Mesenchymal stem cell (in vitro differentiated cells and primary cell): ENCODE measurements around the gene ADAMTSL3.

Experiments used
- DNase-seq: peaks from one replicate; pipeline ENCODE4 v3.0.0-alpha.2; 2013
- H2AFZ ChIP-seq: one replicate; pipeline ENCODE4 v1.6.1; 2013; ENCODE audit warnings: low read depth, mild to moderate bottlenecking, control low read depth, inconsistent platforms, low read length, moderate library complexity
- H2AK5ac ChIP-seq: 2 replicates; pipeline ENCODE4 v1.6.1; 2013; ENCODE audit warnings: low read length, moderate library complexity, mild to moderate bottlenecking, inconsistent platforms; ENCODE audit not compliant: severe bottlenecking
- H2BK120ac ChIP-seq: one replicate; pipeline ENCODE4 v1.6.1; 2013; ENCODE audit warnings: low read depth, mild to moderate bottlenecking, inconsistent platforms, low read length, moderate library complexity
- H2BK12ac ChIP-seq, 2 experiments: one replicate each; pipeline ENCODE4 v1.6.1; 2013; ENCODE audit warnings: inconsistent platforms in 2 of 2, low read length in 2 of 2, mild to moderate bottlenecking in 2 of 2, moderate library complexity in 2 of 2, control low read depth in 1 of 2
- H2BK15ac ChIP-seq: one replicate; pipeline ENCODE4 v1.6.1; 2013; ENCODE audit warnings: mild to moderate bottlenecking, low read depth, inconsistent platforms; ENCODE audit not compliant: poor library complexity, severe bottlenecking
- H2BK5ac ChIP-seq: 2 replicates; pipeline ENCODE4 v1.6.1; 2013; ENCODE audit warnings: low read depth, mild to moderate bottlenecking, low read length, control low read depth, inconsistent platforms; ENCODE audit not compliant: poor library complexity, severe bottlenecking
- H3K14ac ChIP-seq, 2 experiments: one replicate each; pipeline ENCODE4 v1.6.1; 2013; ENCODE audit warnings: inconsistent platforms in 2 of 2, low read length in 2 of 2, control low read depth in 1 of 2, mild to moderate bottlenecking in 1 of 2, moderate library complexity in 1 of 2
- H3K18ac ChIP-seq, 2 experiments: one replicate each; pipeline ENCODE4 v1.6.1; 2013; ENCODE audit warnings: inconsistent platforms in 2 of 2, low read length in 2 of 2, control low read depth in 1 of 2, low read depth in 1 of 2, mild to moderate bottlenecking in 1 of 2
- H3K23ac ChIP-seq, 2 experiments: one replicate each; pipeline ENCODE4 v1.6.1; 2013; ENCODE audit warnings: inconsistent platforms in 2 of 2, low read length in 2 of 2, mild to moderate bottlenecking in 2 of 2, moderate library complexity in 2 of 2, control low read depth in 1 of 2
- H3K27ac ChIP-seq: 2 replicates; pipeline ENCODE4 v1.5.1; 2013; ENCODE audit warnings: mild to moderate bottlenecking, moderate library complexity, low read length, control low read depth, inconsistent platforms; ENCODE audit not compliant: poor library complexity, severe bottlenecking
- H3K27me3 ChIP-seq, 2 experiments: 2 replicates each; pipeline versions ENCODE4 v1.6.1 to v1.7.0; 2013; ENCODE audit warnings: low read length in 2 of 2, mild to moderate bottlenecking in 2 of 2, moderate library complexity in 2 of 2, control low read depth in 1 of 2, inconsistent platforms in 1 of 2; ENCODE audit not compliant: control insufficient read depth in 1 of 2, insufficient read depth in 1 of 2
- H3K36me3 ChIP-seq, 2 experiments: 2 replicates each; pipeline versions ENCODE4 v1.6.1 to v1.7.0; 2013; ENCODE audit warnings: low read length in 2 of 2, control low read depth in 1 of 2, inconsistent platforms in 1 of 2, low read depth in 1 of 2, mild to moderate bottlenecking in 1 of 2; ENCODE audit not compliant: insufficient read depth in 2 of 2, control insufficient read depth in 1 of 2
- H3K4ac ChIP-seq, 2 experiments: one replicate each; pipeline ENCODE4 v1.6.1; 2013; ENCODE audit warnings: inconsistent platforms in 2 of 2, low read length in 2 of 2, mild to moderate bottlenecking in 2 of 2, moderate library complexity in 2 of 2, control low read depth in 1 of 2, low read depth in 1 of 2
- H3K4me1 ChIP-seq: 2 replicates; pipeline ENCODE4 v1.6.1; 2013; ENCODE audit warnings: low read depth, low read length, control low read depth; ENCODE audit not compliant: control insufficient read depth, insufficient read depth
- H3K4me2 ChIP-seq: 2 replicates; pipeline ENCODE4 v1.6.1; 2013; ENCODE audit warnings: low read length, mild to moderate bottlenecking, inconsistent platforms; ENCODE audit not compliant: poor library complexity, severe bottlenecking
- H3K4me3 ChIP-seq, 2 experiments: 2 replicates each; pipeline versions ENCODE4 v1.5.1 to v1.7.0; 2013; ENCODE audit warnings: low read length in 2 of 2, mild to moderate bottlenecking in 2 of 2, control low read depth in 1 of 2, low read depth in 1 of 2; ENCODE audit not compliant: insufficient read depth in 1 of 2
- H3K79me1 ChIP-seq: replicated peaks from 2 replicates; pipeline ENCODE4 v1.6.1; 2013; ENCODE audit warnings: mild to moderate bottlenecking, control low read depth, low read length, inconsistent platforms; ENCODE audit not compliant: poor library complexity, severe bottlenecking
- H3K9ac ChIP-seq: 2 replicates; pipeline ENCODE4 v1.7.0; 2013; ENCODE audit warnings: mild to moderate bottlenecking, low read length, moderate library complexity
- H3K9me3 ChIP-seq: 2 replicates; pipeline ENCODE4 v1.7.0; 2013; ENCODE audit warnings: mild to moderate bottlenecking, low read length; ENCODE audit not compliant: control insufficient read depth
- H4K8ac ChIP-seq: one replicate; pipeline ENCODE4 v1.6.1; 2013; ENCODE audit warnings: inconsistent platforms, mild to moderate bottlenecking, low read length, moderate library complexity
- H4K91ac ChIP-seq: one replicate; pipeline ENCODE4 v1.6.1; 2013; ENCODE audit warnings: mild to moderate bottlenecking, low read length, inconsistent platforms
- WGBS: methylation state at CpG from one replicate; pipeline ENCODE4 v1.1.7; 2013; ENCODE audit warnings: mixed read lengths; 5-methylcytosine and 5-hydroxymethylcytosine counted together

The ADAMTSL3 gene

DNA sequence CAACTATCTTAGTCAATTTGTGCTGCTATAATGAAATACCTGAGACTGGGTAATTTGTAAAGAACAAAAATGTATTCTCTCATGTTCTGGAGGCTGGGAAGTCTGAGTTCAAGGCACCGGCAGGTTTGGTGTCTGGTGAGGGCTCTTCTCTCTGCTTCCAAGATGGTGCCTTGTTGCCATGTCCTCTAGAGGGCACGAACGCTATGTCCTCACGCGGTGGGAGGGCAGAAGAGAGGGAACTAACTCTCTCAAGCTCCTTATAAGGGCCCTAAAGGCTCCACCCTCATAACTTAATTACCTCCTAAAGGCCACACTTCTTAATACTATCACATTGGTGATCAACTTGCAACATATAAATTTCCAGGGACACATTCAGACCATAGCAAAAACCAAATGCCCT is 108.4 kb downstream of the ADAMTSL3 start:
- H2BK120ac ChIP-seq = no peak overlapping the region
- H4K8ac ChIP-seq = no peak overlapping the region
- no peak overlapping the region for H3K23ac ChIP-seq
- H2BK5ac ChIP-seq = no peak overlapping the region
- no peak overlapping the region for H3K9ac ChIP-seq
- H3K79me1 ChIP-seq = no peaks in the 10 kb centered on the region
- H2BK15ac ChIP-seq = no peak overlapping the region
- H2BK12ac ChIP-seq = no peak overlapping the region
- H3K4me2 ChIP-seq = no peak overlapping the region
- H3K18ac ChIP-seq = no peak overlapping the region
- no peak overlapping the region for H2AK5ac ChIP-seq
- WGBS = 91% methylated on average over 5 of the region's 5 CpGs
- no peak overlapping the region for H4K91ac ChIP-seq
- H3K27ac ChIP-seq = no peak overlapping the region
- H3K27me3 ChIP-seq = no peaks in the 10 kb centered on the region
- H3K4me1 ChIP-seq = no peaks in the 10 kb centered on the region
- no peaks in the 10 kb centered on the region for H3K36me3 ChIP-seq
- no peaks in the 10 kb centered on the region for H3K9me3 ChIP-seq
- DNase-seq = no peak
- no peak overlapping the region for H3K4ac ChIP-seq
- no peak overlapping the region for H3K14ac ChIP-seq
- H3K4me3 ChIP-seq = no peak overlapping the region
- H2AFZ ChIP-seq = no peak overlapping the region

DNA sequence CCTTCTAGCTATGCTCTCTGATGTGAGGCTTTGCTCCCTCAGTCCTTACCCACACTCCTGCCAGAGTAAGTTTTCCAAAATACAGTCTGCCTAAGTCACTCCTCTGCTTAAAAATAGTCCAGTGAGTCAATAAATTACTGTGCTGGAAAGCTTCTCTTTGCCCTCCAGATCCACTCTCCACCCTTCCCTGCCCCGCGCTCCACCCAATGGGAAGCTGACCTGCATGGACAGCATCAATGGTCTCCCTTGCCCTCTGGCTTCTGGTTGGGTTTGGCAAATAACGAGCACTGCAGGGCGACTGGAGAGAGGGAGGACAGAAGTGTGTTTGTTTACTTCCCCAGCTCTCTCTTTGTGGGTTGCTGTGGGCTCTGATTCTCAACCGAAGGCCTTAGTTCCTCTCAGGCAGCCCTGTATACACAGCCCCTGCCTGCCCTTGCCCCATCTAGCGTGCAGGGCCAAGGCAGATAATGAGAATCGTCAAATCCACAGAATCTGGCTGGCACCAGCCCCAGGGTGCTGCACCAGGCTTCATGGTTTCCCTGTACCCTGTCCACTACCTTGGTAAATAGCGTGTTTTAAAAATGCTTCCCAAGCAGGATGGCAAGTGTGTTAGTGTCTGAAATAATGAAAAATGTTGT is 110.4 kb downstream of the ADAMTSL3 start:
- Histone ChIP-seq H3K9me3 (no peaks in the 10 kb centered on the region), H2AK5ac (no peak overlapping the region), H3K4ac (no peak overlapping the region), H3K9ac (no peak overlapping the region), H2BK120ac (no peak overlapping the region), H3K27ac (no peak overlapping the region), H4K8ac (no peak overlapping the region), H2AFZ (no peak overlapping the region), H3K14ac (no peak overlapping the region), H3K23ac (no peak overlapping the region), H3K4me2 (no peak overlapping the region), H3K27me3 (no peaks in the 10 kb centered on the region), H4K91ac (no peak overlapping the region), H2BK12ac (no peak overlapping the region), H3K18ac (no peak overlapping the region), H3K4me3 (no peak overlapping the region), H3K4me1 (no peaks in the 10 kb centered on the region), H2BK5ac (no peak overlapping the region), H3K36me3 (no peaks in the 10 kb centered on the region), H2BK15ac (no peak overlapping the region), H3K79me1 (no peaks in the 10 kb centered on the region)
- DNase-seq = no peak
- WGBS = 80% methylated on average over 8 of the region's 8 CpGs

DNA sequence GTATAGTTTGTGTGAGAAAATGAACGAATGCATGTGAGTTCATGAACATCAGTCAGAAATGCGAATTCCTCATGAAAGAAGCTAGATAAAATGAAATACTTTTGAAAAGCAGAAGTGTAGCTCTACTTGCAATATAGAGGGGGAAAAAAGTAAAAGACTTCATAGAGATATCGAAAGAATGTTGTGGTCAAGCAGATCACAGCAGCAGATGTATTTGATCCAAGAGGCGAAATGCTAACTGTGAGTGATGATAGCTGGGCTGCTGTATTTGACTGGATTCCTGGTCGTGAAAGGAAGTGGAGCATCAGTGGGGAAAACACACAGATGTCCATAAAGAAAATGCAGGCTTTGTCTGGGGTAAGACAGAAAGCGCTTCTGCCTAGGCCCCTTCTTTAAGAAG is 112.4 kb downstream of the ADAMTSL3 start:
- Histone ChIP-seq H3K79me1 (no peaks in the 10 kb centered on the region), H3K9me3 (no peaks in the 10 kb centered on the region), H2BK120ac (no peak overlapping the region), H4K91ac (no peak overlapping the region), H2BK12ac (no peak overlapping the region), H3K18ac (no peak overlapping the region), H2AFZ (no peak overlapping the region), H3K23ac (no peak overlapping the region), H2BK15ac (no peak overlapping the region), H3K36me3 (no peaks in the 10 kb centered on the region), H3K4me3 (no peak overlapping the region), H3K14ac (no peak overlapping the region), H3K9ac (no peak overlapping the region), H3K27me3 (no peaks in the 10 kb centered on the region), H2BK5ac (no peak overlapping the region), H3K4ac (no peak overlapping the region), H3K4me2 (no peak overlapping the region), H3K4me1 (no peaks in the 10 kb centered on the region), H4K8ac (no peak overlapping the region), H2AK5ac (no peak overlapping the region), H3K27ac (no peak overlapping the region)
- no peak for DNase-seq
- WGBS = 83% methylated on average over 5 of the region's 6 CpGs

DNA sequence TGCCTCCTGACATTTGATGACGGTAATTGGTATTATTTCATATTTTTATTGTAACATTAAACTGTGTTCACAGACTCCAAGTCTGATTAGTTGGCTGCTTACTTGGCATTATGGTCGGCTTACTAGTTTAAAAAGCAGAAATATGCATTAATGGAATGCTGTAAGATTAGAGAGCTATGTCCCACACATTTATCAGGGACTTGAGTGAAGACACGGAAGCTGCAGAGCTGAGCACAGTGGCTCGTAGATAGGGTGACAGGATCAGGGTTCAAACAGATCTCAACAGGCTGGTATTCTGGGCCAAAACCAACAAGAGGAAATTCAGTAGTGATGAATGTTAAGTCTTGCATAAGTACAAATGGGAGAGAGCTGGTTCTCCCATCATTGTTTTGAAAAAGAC is 113.8 kb downstream of the ADAMTSL3 start:
- WGBS = 88% methylated on average over 3 of the region's 4 CpGs
- no peak overlapping the region for H2BK12ac ChIP-seq
- no peaks in the 10 kb centered on the region for H3K36me3 ChIP-seq
- H3K4me3 ChIP-seq = no peak overlapping the region
- DNase-seq = no peak
- no peak overlapping the region for H3K4me2 ChIP-seq
- no peak overlapping the region for H2BK15ac ChIP-seq
- H3K14ac ChIP-seq = no peak overlapping the region
- H3K23ac ChIP-seq = no peak overlapping the region
- H2AK5ac ChIP-seq = no peak overlapping the region
- no peaks in the 10 kb centered on the region for H3K4me1 ChIP-seq
- H2AFZ ChIP-seq = no peak overlapping the region
- H4K8ac ChIP-seq = no peak overlapping the region
- H3K27ac ChIP-seq = no peak overlapping the region
- no peak overlapping the region for H2BK5ac ChIP-seq
- H3K9ac ChIP-seq = no peak overlapping the region
- H3K9me3 ChIP-seq = no peaks in the 10 kb centered on the region
- H4K91ac ChIP-seq = no peak overlapping the region
- no peaks in the 10 kb centered on the region for H3K79me1 ChIP-seq
- no peak overlapping the region for H3K18ac ChIP-seq
- no peak overlapping the region for H3K4ac ChIP-seq
- no peaks in the 10 kb centered on the region for H3K27me3 ChIP-seq
- H2BK120ac ChIP-seq = no peak overlapping the region
